Progenitor cell of endocrine pancreas (in vitro differentiated cells): ENCODE measurements around the gene GFRA4. TPM values are rescaled to one million over a fixed set of nuclear protein-coding genes. Genes with fewer than 3 reads are reported as not detected.

Experiments
- DNase-seq: peaks from one replicate; pipeline ENCODE4 v3.0.0; 2021; ENCODE audit warnings: low spot score; ENCODE audit not compliant: unreplicated experiment
- H3K27ac Mint-ChIP-seq: 2 replicates; pipeline ENCODE4 v1.8.0; 2021; ENCODE audit warnings: mild to moderate bottlenecking, moderate library complexity, mixed read lengths
- H3K27me3 Mint-ChIP-seq: 2 replicates; pipeline ENCODE4 v1.8.0; 2021; ENCODE audit warnings: mixed read lengths
- H3K36me3 Mint-ChIP-seq: 2 replicates; pipeline ENCODE4 v1.8.0; 2022; ENCODE audit warnings: mixed read lengths; ENCODE audit not compliant: insufficient read depth
- H3K4me1 Mint-ChIP-seq: 2 replicates; pipeline ENCODE4 v1.8.0; 2021; ENCODE audit warnings: low read depth, mixed read lengths
- H3K4me3 Mint-ChIP-seq: 2 replicates; pipeline ENCODE4 v1.8.0; 2021; ENCODE audit warnings: low read depth, mild to moderate bottlenecking, moderate library complexity, mixed read lengths
- H3K9me3 Mint-ChIP-seq: 2 replicates; pipeline ENCODE4 v1.8.0; 2021; ENCODE audit warnings: low read depth, mixed read lengths
- CTCF ChIP-seq: fragments of 200-600 bp; sonication (generic); IDR thresholded peaks from one replicate; pipeline ENCODE4 v1.5.0; 2021; ENCODE audit warnings: antibody characterized with exemption, mild to moderate bottlenecking; ENCODE audit not compliant: unreplicated experiment
- total RNA-seq: library from RNA; stranded (reverse); gene quantifications from 2 replicates; pipeline ENCODE4 v1.2.1, GENCODE V29; 2021

The GFRA4 gene
- total RNA-seq, 1 donor from 2014 or later: not detected

- Mint-ChIP-seq H3K27me3 (no peaks in the 10 kb centered on the region), H3K36me3 (peaks cover 18% of the 10 kb centered on the region), H3K4me1 (no peaks in the 10 kb centered on the region), H3K9me3 (no peaks in the 10 kb centered on the region), H3K4me3 (no peak overlapping the region), H3K27ac (no peak overlapping the region)
- DNase-seq: no peak
- no peak for TF ChIP-seq CTCF
Measured at GRCh38 chr20:3647473-3647872, 15.7 kb downstream of the GFRA4 start.

- no peak for DNase-seq
- H3K4me1 Mint-ChIP-seq: no peaks in the 10 kb centered on the region
- H3K27me3 Mint-ChIP-seq: no peaks in the 10 kb centered on the region
- H3K4me3 Mint-ChIP-seq: no peak overlapping the region
- no peaks in the 10 kb centered on the region for H3K9me3 Mint-ChIP-seq
- peaks cover 23% of the 10 kb centered on the region for H3K36me3 Mint-ChIP-seq
- H3K27ac Mint-ChIP-seq: no peak overlapping the region
- TF ChIP-seq CTCF: no peak
Measured at GRCh38 chr20:3646651-3647050, 16.5 kb downstream of the GFRA4 start.

- no peaks in the 10 kb centered on the region for H3K4me1 Mint-ChIP-seq
- H3K36me3 Mint-ChIP-seq: peaks cover 24% of the 10 kb centered on the region
- H3K27me3 Mint-ChIP-seq: no peaks in the 10 kb centered on the region
- H3K9me3 Mint-ChIP-seq: peaks cover under 1% of the 10 kb centered on the region
- H3K27ac Mint-ChIP-seq: no peak overlapping the region
- TF ChIP-seq CTCF: no peak
- DNase-seq: no peak
- no peak overlapping the region for H3K4me3 Mint-ChIP-seq
Measured at GRCh38 chr20:3646067-3646440, 17.1 kb downstream of the GFRA4 start.

- Mint-ChIP-seq H3K36me3 (peaks cover 30% of the 10 kb centered on the region), H3K4me3 (no peak overlapping the region), H3K9me3 (peaks cover 4% of the 10 kb centered on the region), H3K27me3 (no peaks in the 10 kb centered on the region), H3K4me1 (no peaks in the 10 kb centered on the region), H3K27ac (no peak overlapping the region)
- no peak for DNase-seq
- no peak for TF ChIP-seq CTCF
Measured at GRCh38 chr20:3645309-3646066, 17.7 kb downstream of the GFRA4 start.

GRCh38 chr20:3640259-3640658 is 22.9 kb downstream of the GFRA4 start:
- H3K27ac Mint-ChIP-seq: no peak overlapping the region
- H3K4me3 Mint-ChIP-seq: no peak overlapping the region
- H3K27me3 Mint-ChIP-seq: no peaks in the 10 kb centered on the region
- DNase-seq: no peak
- peaks cover 7% of the 10 kb centered on the region for H3K9me3 Mint-ChIP-seq
- no peaks in the 10 kb centered on the region for H3K4me1 Mint-ChIP-seq
- peaks cover 32% of the 10 kb centered on the region for H3K36me3 Mint-ChIP-seq
- TF ChIP-seq CTCF: no peak
